Endothelial cell of coronary artery (primary cell): Measurements from ENCODE around the gene CTNNB1. TPM values are rescaled to one million over a fixed set of nuclear protein-coding genes. Genes with fewer than 3 reads are reported as not detected.

Experiments
- total RNA-seq: library from RNA; depleted of rRNA; stranded (reverse); fragments of >200 nt; gene quantifications from 2 replicates; pipeline ENCODE4 v1.2.3, GENCODE V29; 2014

The CTNNB1 gene
- total RNA-seq: 963 and 1,415 TPM in 2 replicates

DNA sequence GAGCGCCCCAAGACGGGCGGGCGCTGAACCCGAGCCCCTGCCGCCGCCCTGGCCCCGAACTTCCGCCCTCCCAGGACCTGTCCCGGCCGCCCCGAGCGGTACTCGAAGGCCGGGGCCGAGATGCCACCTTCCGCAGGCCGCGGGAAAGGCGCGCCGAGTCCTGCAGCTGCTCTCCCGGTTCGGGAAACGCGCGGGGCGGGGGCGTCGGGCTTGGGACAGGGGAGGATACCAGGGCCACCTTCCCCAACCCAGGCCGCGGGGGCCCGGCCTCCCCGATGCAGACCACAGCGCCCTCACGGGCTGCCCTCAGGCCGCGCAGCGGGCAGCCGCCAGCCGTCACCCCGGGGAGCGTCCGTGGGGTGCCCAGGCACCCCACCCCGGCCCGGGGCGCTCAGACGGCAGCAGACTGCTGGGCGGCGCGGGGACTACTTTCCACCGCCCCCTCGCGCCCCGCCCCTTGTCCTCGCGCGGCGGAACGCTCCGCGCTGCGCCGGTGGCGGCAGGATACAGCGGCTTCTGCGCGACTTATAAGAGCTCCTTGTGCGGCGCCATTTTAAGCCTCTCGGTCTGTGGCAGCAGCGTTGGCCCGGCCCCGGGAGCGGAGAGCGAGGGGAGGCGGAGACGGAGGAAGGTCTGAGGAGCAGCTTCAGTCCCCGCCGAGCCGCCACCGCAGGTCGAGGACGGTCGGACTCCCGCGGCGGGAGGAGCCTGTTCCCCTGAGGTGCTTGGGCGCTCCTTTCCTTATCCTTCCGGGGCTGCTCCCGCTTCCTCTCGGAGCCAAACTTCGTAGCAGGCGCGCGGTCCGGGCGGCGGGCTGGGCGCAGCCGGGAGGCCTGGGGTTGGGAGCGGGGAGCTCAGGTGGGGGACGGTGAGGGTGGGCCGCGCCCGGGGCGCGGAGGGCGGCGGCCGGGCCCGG, at the start of gene CTNNB1:
Gene CTNNB1, plus strand, starts transcription at position 556 of the 916 bp plus-strand sequence. CDS start 24,564 bp downstream, outside the sequence.

